Fibroblast of pulmonary artery (primary cell): ENCODE measurements around the gene HOXB8.
A peak's percentile ranks its signal among the peaks of the same experiment; 100 is the strongest.

Experiments
- DNase-seq: peaks from one replicate; pipeline ENCODE4 v3.0.0-alpha.2; 2010; ENCODE audit warnings: low read depth
- H3K4me3 ChIP-seq: replicated peaks from 2 replicates; pipeline ENCODE4 v1.5.1; 2011; ENCODE audit warnings: low read depth, mild to moderate bottlenecking, control low read depth, low read length, moderate library complexity
- TF ChIP-seq, protein P1 (sequence below): IDR thresholded peaks from 2 replicates; pipeline ENCODE4 v1.5.1; 2011; ENCODE audit warnings: mild to moderate bottlenecking, control low read depth, low read length, inconsistent platforms; ENCODE audit errors: missing control alignments

Gene HOXB8

DNA sequence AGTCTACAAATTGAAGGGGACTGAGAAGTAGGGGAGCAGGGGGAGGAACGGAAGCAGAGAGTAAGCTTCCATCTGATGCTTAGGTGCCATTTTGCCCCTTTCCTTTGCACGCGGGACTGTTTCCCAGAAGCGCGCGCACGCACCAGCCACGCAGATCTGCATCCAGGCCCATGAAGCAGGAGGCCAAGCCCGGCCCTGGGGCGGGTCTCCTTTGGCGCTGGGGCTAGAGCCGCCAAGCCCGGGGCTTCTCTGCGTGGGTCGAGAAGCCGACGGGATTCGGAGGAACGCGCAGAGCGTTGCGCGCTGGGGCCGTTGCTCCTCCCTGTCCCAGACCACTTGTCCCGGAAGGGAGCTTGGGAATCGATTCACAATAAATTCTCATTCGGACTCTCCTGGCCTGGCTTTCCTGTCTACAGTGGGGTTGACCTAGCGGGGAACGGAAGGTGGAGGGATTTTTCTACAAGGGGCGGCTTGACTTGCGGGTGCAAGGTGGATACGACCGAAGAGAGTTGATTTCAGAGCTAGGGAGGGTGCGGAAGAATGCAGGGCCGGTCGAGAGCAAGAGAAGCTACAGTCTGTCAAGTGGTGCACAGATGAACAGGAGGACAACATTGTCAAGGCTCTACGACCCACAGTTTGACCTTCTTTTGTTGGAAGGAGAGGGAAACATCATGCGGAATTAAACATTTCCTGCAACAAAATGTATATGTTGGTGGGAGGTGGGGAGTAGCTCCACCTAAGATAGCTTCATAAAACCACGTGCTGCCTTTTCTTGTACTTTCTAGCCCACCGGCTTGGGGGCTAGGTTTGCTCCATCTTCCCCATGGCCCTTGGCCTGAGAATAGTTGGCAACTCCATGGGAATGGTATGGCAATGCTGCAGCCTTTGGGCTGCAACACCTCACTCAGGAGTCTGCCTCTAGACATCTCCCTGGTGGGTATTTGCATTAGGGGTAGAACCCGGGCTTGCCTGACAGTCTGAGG, 6.6 kb upstream of the HOXB8 start:
- no peak for DNase-seq
- H3K4me3 ChIP-seq = no peak overlapping the region
- TF ChIP-seq, protein P1, sequence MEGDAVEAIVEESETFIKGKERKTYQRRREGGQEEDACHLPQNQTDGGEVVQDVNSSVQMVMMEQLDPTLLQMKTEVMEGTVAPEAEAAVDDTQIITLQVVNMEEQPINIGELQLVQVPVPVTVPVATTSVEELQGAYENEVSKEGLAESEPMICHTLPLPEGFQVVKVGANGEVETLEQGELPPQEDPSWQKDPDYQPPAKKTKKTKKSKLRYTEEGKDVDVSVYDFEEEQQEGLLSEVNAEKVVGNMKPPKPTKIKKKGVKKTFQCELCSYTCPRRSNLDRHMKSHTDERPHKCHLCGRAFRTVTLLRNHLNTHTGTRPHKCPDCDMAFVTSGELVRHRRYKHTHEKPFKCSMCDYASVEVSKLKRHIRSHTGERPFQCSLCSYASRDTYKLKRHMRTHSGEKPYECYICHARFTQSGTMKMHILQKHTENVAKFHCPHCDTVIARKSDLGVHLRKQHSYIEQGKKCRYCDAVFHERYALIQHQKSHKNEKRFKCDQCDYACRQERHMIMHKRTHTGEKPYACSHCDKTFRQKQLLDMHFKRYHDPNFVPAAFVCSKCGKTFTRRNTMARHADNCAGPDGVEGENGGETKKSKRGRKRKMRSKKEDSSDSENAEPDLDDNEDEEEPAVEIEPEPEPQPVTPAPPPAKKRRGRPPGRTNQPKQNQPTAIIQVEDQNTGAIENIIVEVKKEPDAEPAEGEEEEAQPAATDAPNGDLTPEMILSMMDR = no peak

DNA sequence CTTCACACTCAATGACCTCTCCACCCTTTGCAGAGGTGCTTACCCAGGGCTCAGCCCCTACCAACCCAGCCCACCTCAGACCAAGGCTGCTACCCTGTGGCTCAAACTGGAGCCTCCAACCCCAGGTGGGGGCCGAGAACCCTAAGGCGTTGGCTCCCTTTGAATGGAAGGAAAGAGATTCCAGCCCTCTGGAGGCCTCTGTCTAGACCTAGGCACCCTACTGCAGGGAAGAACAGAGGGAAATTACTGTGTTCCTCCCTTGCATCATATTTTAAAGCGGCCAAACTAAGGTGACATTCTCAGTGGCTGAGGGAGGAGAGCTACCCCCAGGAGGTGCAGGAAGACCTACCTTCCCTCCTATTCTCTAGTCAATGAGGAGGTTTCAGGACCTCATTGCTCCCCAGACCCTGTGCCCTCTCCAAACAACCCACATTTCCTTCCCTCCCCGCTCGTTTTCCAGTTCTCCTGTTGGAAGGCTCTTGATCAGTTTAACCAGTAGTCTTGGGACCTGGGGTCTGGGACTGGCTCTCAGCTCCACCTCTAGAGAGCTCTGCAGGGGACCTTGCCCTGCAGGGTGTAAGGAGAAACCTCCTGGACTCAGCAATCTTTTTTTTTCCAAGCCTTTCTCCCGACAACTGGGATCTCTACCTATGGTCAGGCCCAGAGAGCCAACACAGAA, 5.5 kb upstream of the HOXB8 start:
- H3K4me3 ChIP-seq = no peak overlapping the region
- DNase-seq = no peak
- TF ChIP-seq, protein P1 = no peak

DNA sequence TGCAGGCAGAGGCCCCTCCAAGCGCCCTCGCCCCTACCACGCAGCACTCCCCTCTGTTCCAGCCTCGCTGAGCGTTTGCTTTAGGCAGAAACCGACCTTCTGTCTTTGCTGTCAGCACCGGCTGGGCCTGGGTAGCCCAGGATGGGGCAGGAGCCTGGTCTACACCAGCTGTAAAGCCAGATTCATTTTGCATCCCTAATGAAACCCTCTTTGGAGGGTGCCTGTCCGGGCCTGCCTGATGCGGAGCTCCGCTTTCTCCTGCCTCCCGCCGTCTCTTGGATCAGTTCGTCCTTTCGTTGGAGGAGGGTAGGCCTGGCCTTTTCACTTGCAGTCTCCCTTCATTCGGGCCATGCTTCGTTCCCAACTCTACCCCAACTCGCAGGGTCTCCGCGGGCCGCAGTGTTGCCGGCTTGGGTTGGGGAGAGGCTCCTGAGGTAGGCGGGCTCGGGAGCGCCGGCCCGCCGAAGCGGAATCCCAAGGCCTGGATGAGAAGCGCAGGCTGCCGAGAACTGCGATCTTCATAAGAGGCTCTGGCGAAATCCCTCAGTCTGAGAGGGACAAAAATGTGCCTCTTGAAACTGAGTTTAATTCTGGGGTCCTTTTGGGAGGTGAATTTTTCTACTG, 4.8 kb upstream of the HOXB8 start:
- no peak overlapping the region for H3K4me3 ChIP-seq
- TF ChIP-seq, protein P1 = no peak
- DNase-seq = no peak

DNA sequence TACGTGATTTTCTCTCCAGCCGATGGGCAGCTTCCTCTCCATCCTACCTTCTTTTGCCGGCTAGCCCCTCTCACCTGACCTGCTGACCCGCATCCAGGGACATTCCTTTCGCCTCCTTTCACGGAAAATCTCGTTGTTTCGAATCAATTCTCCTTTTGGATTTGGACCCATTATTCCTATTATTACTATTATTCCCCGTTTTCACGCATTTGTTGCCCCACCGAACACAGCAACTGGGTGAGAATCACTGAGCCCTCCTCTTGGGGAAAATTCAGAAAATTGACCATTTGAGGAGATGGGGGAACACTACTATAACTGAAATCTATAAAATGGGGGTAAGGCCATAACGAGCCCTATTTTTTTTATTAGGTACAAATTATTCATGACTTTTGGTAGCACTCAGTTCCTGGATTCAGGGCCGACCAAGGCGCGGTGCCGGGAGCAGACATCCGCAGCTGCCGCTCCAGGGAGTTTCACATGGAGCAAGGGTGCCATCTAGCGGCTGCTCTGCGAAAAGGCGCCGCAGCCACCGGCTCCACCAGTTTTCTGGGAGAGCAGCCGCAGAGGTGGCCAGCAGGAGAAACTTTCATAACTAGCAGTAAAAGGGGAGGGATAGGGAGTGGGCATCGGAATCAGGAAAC, 3.3 kb upstream of the HOXB8 start:
- peak; percentile 86 for DNase-seq
- TF ChIP-seq, protein P1 = peak; percentile 88
- no peak overlapping the region for H3K4me3 ChIP-seq

DNA sequence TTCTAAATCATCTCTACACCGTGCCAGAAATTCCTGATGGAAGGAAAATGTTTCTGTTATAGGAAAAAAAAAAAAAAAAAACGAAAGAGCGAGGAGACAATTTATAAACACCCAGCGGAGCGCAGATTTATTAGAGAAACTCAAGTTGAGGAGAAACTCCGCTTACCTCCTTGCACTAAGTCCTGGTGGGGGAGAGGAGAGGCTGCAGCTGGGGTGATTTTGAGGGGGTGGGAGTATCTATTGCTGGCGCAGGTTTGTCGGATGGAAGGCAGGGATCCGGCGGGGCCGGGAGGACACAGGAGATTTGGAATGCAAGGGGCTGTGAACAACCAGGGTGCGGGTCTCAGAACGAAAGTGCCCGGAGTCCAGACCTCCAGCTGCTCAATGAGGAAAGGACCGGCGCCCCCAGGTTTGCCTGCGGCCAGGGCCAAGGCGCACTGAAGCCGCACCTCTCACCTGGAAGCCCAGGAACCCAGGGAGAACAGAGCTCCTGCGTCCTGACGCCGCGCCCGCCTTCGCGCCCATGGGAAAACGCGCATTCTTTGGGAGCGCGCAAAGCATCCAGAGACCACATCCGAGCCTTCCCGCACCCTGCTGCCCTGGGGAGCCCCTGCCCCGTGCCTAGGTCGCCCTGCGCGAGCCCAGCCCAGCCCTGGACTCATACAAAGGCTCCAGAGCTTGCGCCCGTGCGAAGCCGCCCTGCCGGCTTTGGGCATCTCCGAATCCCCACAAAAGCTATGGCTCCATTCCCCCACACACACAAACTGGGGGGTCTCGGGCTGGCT, 2.6 kb upstream of the HOXB8 start:
- DNase-seq = no peak
- no peak overlapping the region for H3K4me3 ChIP-seq
- TF ChIP-seq, protein P1 = no peak
